DND-41 (cell line): ENCODE measurements around the gene FAM72B.
A peak's percentile ranks its signal among the peaks of the same experiment; 100 is the strongest.
"Not testable (repeated sequence)": the region's sequence is repeated elsewhere in the genome, so short reads cannot be mapped to it uniquely, and the experiment has no call there.

Source experiments
- ATAC-seq: fragments of 200-7000 bp; cut with Tn5 transposase; 3 replicates; pipeline ENCODE4 v1.9.1; 2021; ENCODE audit warnings: low read depth; ENCODE audit not compliant: insufficient read depth
- DNase-seq: peaks from one replicate; pipeline ENCODE4 v3.0.0-alpha.2; 2020
- H2AFZ ChIP-seq: 2 replicates; pipeline ENCODE4 v1.6.0; 2012; ENCODE audit warnings: low read depth, low read length
- H3K27ac ChIP-seq: 2 replicates; pipeline ENCODE4 v1.5.1; 2012; ENCODE audit warnings: low read length, inconsistent platforms
- H3K27me3 ChIP-seq: fragments of 200-600 bp; sonication (generic); 2 replicates; pipeline ENCODE4 v1.6.0; 2012; ENCODE audit warnings: low read length, mild to moderate bottlenecking, inconsistent platforms; ENCODE audit not compliant: insufficient read depth, poor library complexity
- H3K36me3 ChIP-seq: 2 replicates; pipeline ENCODE4 v1.5.1; 2012; ENCODE audit warnings: low read length, inconsistent platforms; ENCODE audit not compliant: insufficient read depth
- H3K4me1 ChIP-seq: 2 replicates; pipeline ENCODE4 v1.5.1; 2012; ENCODE audit warnings: mild to moderate bottlenecking, low read length; ENCODE audit not compliant: insufficient read depth
- H3K4me2 ChIP-seq: 2 replicates; pipeline ENCODE4 v1.6.0; 2012; ENCODE audit warnings: mild to moderate bottlenecking, moderate library complexity, low read length, inconsistent platforms; ENCODE audit not compliant: insufficient read depth
- H3K4me3 ChIP-seq, 2 experiments: fragments of 200-600 bp in 1 of 2; shearing (Covaris generic) in 1 of 2; 2 replicates each; pipeline ENCODE4 v1.5.1; 2012 to 2016; ENCODE audit warnings: inconsistent platforms in 2 of 2, low read length in 2 of 2, mild to moderate bottlenecking in 2 of 2, low read depth in 1 of 2, moderate library complexity in 1 of 2
- H3K79me2 ChIP-seq: 2 replicates; pipeline ENCODE4 v1.6.0; 2012; ENCODE audit warnings: low read length, inconsistent platforms; ENCODE audit not compliant: insufficient read depth
- H3K9ac ChIP-seq: 2 replicates; pipeline ENCODE4 v1.6.0; 2012; ENCODE audit warnings: low read depth, mild to moderate bottlenecking, inconsistent platforms, low read length, moderate library complexity
- H3K9me3 ChIP-seq: 2 replicates; pipeline ENCODE4 v1.5.1; 2012; ENCODE audit warnings: low read length, moderate library complexity, mild to moderate bottlenecking, inconsistent platforms; ENCODE audit not compliant: insufficient read depth, severe bottlenecking
- H4K20me1 ChIP-seq: 2 replicates; pipeline ENCODE4 v1.6.0; 2012; ENCODE audit warnings: low read length; ENCODE audit not compliant: insufficient read depth

The FAM72B gene

GRCh38 chr1:121187914-121188313, 3.8 kb upstream of the FAM72B start:
- not testable (repeated sequence) for H3K9ac ChIP-seq, H3K9me3 ChIP-seq, ATAC-seq, DNase-seq, H3K4me3 ChIP-seq, H3K27ac ChIP-seq, H3K4me1 ChIP-seq, H4K20me1 ChIP-seq, H3K36me3 ChIP-seq, H3K79me2 ChIP-seq, H2AFZ ChIP-seq, H3K27me3 ChIP-seq
- peak overlapping the region; percentile 17; the same call in 1 of the 2 replicates for H3K4me2 ChIP-seq

GRCh38 chr1:121186191-121186590, 2.1 kb upstream of the FAM72B start:
- not testable (repeated sequence) for H4K20me1 ChIP-seq, H3K36me3 ChIP-seq, H2AFZ ChIP-seq, H3K4me3 ChIP-seq, H3K9me3 ChIP-seq, H3K9ac ChIP-seq, H3K4me2 ChIP-seq, H3K79me2 ChIP-seq, H3K4me1 ChIP-seq, ATAC-seq, H3K27ac ChIP-seq, H3K27me3 ChIP-seq, DNase-seq

- peak; percentile 8 for ATAC-seq
- H4K20me1 ChIP-seq, H3K27ac ChIP-seq, H3K4me2 ChIP-seq, H2AFZ ChIP-seq, H3K4me1 ChIP-seq, H3K36me3 ChIP-seq, H3K9me3 ChIP-seq, H3K27me3 ChIP-seq, H3K79me2 ChIP-seq, DNase-seq: not testable (repeated sequence)
- Histone ChIP-seq H3K9ac (0 out of 2 replicates have a peak overlapping the region, but pooled peaks have one; percentile 30), H3K4me3 (peak overlapping the region in 1 of 2 experiments; percentile 44; a peak in 1 of 4 replicates)
These were observed 1.1 kb upstream of the FAM72B start for GRCh38 chr1:121185140-121185708.

- H3K9me3 ChIP-seq, ATAC-seq, H3K4me1 ChIP-seq, H3K79me2 ChIP-seq, H3K36me3 ChIP-seq, H4K20me1 ChIP-seq, H3K27me3 ChIP-seq: not testable (repeated sequence)
- DNase-seq: peak; percentile 24
- peak overlapping the region; percentile 64; the same call in 1 of the 2 replicates for H3K27ac ChIP-seq
- H3K9ac ChIP-seq: peak overlapping the region; percentile 53
- peak overlapping the region; percentile 52; the same call in 1 of the 2 replicates for H3K4me2 ChIP-seq
- peak overlapping the region; percentile 20 to 56; a peak in 3 of 4 replicates for H3K4me3 ChIP-seq
- H2AFZ ChIP-seq: peak overlapping the region; percentile 58
These were observed 273 bp downstream of the FAM72B start for GRCh38 chr1:121183867-121184266.

- H3K9me3 ChIP-seq, ATAC-seq, H3K9ac ChIP-seq, H3K79me2 ChIP-seq, H3K27ac ChIP-seq, H3K27me3 ChIP-seq, DNase-seq, H3K36me3 ChIP-seq, H4K20me1 ChIP-seq, H3K4me3 ChIP-seq, H3K4me2 ChIP-seq, H3K4me1 ChIP-seq, H2AFZ ChIP-seq: not testable (repeated sequence)
These were observed 5.9 kb downstream of the FAM72B start for GRCh38 chr1:121178197-121178596.

GRCh38 chr1:121176649-121177048, 7.5 kb downstream of the FAM72B start:
- H3K27ac ChIP-seq, H3K36me3 ChIP-seq, H3K27me3 ChIP-seq, H3K9ac ChIP-seq, H3K4me2 ChIP-seq, H3K4me3 ChIP-seq, H3K4me1 ChIP-seq, H2AFZ ChIP-seq, H3K79me2 ChIP-seq, ATAC-seq, DNase-seq, H3K9me3 ChIP-seq, H4K20me1 ChIP-seq: not testable (repeated sequence)

- H3K36me3 ChIP-seq, H3K4me1 ChIP-seq, DNase-seq, H3K4me2 ChIP-seq, H3K9ac ChIP-seq, H3K79me2 ChIP-seq, H3K27me3 ChIP-seq, H2AFZ ChIP-seq, H3K9me3 ChIP-seq, H3K27ac ChIP-seq, H4K20me1 ChIP-seq, H3K4me3 ChIP-seq, ATAC-seq: not testable (repeated sequence)
These were observed 15.9 kb downstream of the FAM72B start for GRCh38 chr1:121168152-121168668.

GRCh38 chr1:121167225-121167738, 16.9 kb downstream of the FAM72B start:
- ATAC-seq, H3K4me2 ChIP-seq, H3K79me2 ChIP-seq, H3K4me3 ChIP-seq, H3K9ac ChIP-seq, H2AFZ ChIP-seq, H3K36me3 ChIP-seq, H4K20me1 ChIP-seq, H3K9me3 ChIP-seq, DNase-seq, H3K4me1 ChIP-seq, H3K27me3 ChIP-seq, H3K27ac ChIP-seq: not testable (repeated sequence)
